Medulla oblongata (tissue), 1 donor: ENCODE data around the gene METTL24.

Experiments used
- DNase-seq: peaks from one replicate; pipeline ENCODE4 v3.0.0-alpha.2; 2015; ENCODE audit errors: extremely low spot score

Gene METTL24

GRCh38 chr6:110337486-110337885 lies 20.7 kb downstream of the METTL24 start:
- DNase-seq: no peak

GRCh38 chr6:110334423-110335180 lies 23.5 kb downstream of the METTL24 start:
- DNase-seq: no peak

- no peak for DNase-seq
These were observed 25.9 kb downstream of the METTL24 start for GRCh38 chr6:110332281-110332680.

GRCh38 chr6:110331816-110332215 lies 26.3 kb downstream of the METTL24 start:
- no peak for DNase-seq

DNA sequence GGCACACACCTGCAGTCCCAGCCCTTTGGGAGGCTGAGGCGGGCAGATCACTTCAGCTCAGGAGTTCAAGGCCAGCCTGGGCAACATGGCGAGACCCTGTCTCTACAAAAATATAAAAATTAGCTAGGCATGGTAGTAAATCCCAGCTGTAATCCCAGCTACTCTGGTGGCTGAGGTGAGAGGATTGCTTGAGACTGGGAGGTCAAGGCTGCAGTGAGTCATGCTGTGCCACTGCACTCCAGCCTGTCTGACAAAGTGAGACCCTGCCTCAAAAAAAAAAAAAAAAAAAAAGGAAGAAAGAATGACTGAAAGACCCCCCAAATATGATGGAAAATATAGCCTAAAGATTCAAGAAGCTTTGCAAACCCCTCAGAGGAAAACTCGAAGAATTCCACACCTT lies 26.8 kb downstream of the METTL24 start:
- no peak for DNase-seq

- DNase-seq: no peak
These were observed 28.3 kb downstream of the METTL24 start for GRCh38 chr6:110329714-110330436.

GRCh38 chr6:110329348-110329713 lies 28.8 kb downstream of the METTL24 start:
- no peak for DNase-seq

DNA sequence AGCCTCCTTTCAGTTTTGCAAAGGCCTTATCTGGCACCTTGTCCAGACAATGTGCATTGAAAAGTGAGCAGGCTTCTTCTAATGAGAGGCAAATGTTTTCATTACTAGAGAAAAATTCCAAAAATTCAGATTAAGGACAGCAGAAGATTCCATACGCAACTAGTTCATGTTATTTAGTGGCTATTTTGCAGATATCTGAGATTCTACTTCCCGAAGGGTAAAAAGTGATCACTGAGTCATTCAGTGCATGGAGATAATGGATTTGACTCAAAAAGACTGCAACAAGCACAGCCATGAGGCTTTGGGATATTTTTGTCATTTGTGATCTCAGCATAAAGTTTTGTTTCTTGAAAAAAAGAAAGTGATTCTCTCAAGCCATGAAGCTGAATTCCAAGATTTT lies 29.9 kb downstream of the METTL24 start:
- no peak for DNase-seq

GRCh38 chr6:110327391-110327790 lies 30.8 kb downstream of the METTL24 start:
- no peak for DNase-seq

DNA sequence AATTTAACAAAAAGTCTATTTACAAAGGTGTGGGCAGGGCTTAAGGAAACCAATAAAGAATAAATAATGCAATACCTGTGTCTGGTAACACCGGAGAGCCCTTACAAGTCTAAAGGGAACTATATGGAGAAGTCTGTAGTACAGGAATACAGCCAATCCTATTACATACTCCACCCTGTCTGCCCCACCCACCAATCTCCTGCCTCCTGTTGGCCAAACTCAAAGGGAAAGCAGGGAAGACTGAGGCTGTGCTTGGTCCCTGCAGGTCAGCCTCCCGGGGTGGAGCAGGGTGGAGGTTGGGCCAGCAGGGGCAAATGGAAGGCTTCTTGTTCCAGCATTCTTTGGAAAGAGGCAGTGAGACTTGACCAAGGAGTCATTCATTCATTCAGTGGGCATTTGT lies 31.5 kb downstream of the METTL24 start:
- DNase-seq: no peak

GRCh38 chr6:110326057-110326456 lies 32.1 kb downstream of the METTL24 start:
- no peak for DNase-seq

DNA sequence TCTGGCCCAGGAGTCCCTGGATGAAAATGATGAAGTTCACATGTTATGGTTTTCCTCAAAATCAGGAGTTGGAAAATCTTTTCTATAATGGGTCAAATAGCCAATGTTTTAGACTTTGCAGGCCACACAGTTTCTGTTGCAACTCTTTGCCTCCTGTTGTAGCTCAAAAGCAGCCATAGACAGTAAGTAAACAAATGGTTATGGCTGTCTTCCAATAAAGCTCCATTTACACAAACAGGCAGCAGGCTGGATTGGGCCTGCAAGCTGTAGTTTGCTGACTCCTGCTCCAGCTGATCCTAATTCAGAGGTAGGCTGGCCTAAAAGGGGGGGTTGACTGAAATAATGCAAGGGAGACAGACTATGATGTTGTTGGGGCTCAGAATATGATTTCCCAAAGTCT lies 33.0 kb downstream of the METTL24 start:
- peak; percentile 32 for DNase-seq

DNA sequence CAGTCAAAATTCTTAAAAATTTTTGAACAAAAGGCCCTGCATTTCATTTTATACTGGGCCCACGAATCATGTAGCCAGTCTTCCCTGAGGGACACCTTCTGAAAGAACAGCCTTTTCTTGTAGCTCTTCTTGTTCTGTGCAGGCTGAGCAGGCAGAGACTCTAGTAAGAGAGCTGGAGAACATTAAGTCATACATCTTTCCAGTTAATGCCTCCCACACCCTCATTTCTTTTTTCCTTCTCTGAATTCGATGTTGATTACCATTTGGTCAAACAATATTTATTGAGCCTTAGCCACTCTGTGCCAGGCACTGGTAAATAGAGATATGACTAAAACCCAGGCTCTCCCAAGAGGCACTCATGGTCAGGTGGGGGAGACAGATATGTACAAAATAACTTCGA lies 33.6 kb downstream of the METTL24 start:
- DNase-seq: no peak

DNA sequence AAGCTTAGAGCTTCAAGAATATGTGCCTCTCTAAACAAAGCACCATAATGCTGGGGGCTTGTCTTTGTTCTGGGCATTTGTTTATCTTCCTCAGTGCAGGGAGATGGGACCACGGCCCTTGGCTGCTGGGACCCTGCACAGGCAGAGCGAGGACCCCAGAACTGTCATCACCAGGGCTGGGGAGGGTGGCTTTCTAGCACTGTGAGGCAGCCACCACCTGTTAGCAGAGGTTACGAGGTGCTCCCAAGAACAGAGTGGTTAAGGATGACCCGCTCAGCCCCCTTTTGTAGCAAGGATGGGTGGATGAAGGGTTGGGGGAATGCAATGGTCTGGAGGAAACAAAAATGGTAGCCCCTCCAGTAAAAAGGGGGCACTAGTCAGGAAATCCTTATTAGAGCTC lies 34.9 kb downstream of the METTL24 start:
- no peak for DNase-seq

- no peak for DNase-seq
These were observed 35.3 kb downstream of the METTL24 start for GRCh38 chr6:110322874-110323242.

- DNase-seq: no peak
These were observed 35.8 kb downstream of the METTL24 start for GRCh38 chr6:110322151-110322873.

GRCh38 chr6:110320307-110320706 lies 37.8 kb downstream of the METTL24 start:
- no peak for DNase-seq

DNA sequence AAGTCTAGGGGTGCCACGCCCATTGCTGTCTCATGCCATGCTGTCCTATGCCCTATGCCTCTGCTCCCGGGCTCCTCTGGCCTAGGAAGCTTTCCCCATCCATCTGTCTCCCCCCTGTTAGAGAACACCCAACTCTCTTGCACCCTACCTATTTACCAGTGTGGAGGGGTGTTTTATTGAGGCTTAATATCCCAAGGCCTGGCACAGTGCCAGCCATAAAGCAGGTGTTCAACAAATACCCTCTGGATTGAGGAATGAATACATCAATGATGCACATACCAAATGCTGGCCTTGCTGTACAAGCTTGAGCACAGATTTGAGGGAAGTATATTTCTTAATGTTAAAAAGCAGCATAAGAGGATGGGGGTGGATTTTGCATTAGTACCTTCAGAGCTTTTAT lies 38.3 kb downstream of the METTL24 start:
- DNase-seq: no peak

DNA sequence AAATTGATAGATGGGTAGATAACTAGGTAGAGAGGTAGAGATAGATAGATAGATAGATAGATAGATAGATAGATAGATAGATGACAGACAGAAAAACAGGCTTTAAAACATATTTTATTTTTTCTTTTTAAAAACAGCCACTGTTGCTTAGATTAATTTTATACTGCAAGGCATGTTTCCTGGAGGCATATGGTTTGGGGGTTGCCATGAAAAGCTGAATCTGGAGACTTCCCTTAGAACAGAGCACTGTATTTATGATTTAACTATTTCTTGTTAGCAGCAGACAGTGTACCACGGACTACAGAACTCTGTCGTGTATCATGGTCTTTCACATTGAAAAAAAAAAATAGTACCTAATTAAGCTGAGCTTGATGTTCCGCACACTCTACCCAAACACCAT lies 38.8 kb downstream of the METTL24 start:
- no peak for DNase-seq

DNA sequence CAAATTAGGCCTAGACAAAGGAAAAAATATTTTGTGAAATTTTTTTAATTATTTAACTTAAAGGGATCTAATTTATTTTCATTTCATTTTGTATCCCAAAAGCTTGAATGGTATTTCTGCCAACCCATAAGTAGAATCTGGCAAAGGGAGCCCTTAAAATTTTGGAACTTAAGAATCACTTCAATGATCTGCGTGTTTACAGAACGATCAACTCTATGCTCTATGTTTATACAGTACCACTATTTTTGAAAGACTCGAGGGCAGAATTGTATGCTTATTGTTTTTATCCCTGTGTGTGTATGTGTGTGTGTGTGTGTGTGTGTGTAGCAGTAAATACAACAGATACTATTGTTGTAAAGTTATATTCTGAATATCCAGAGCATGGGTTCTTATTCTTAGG lies 39.2 kb downstream of the METTL24 start:
- DNase-seq: no peak

DNA sequence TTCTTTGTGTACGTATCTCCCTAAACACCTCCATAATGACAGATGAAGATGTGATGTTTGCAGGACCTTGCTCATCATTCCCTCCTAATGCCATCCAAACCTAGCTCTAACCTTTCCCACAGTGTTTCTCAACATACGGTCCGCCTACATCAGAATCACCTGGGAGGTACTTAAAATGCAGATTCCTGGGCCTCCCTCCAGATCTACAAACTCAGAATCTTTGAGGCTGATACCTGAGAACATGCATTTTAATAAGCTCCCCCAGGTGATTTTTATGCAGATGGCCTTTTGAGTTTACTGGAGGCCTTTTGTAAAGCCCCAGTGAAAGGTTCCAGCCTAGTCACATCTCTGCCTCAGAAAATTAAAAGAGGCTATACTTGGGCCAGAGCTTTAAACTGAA lies 40.5 kb downstream of the METTL24 start:
- no peak for DNase-seq

GRCh38 chr6:110317189-110317588 lies 41.0 kb downstream of the METTL24 start:
- no peak for DNase-seq

DNA sequence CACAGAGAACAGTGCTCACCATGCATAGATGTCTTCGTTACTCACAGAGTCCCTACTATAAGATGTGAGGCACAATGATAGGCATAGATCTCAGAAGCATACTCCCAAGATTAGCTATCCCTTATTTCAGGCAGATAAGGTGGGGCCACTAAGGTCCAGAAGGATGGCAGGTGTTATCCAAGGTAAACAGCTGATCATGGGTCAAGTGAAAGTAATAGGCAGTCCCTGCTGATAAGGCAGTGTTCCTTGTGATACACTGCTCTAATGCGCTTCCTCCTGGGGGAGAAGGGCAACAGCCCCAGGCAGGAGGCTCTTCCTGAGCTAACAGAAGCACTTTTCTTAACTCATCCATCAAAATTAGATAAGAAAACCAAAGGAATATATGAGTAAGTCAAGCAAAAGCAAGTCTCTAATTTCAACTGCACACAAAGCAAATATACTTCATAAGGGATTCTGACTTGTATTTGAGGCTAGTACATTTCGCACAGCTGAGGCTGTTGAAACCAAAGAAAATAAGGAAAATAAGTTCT lies 42.2 kb downstream of the METTL24 start:
- DNase-seq: no peak
